ENCODE results near the gene SLC25A23. TPM values are rescaled to one million over a fixed set of nuclear protein-coding genes. Genes with fewer than 3 reads are reported as not detected.
A peak's percentile ranks its signal among the peaks of the same experiment; 100 is the strongest.

The SLC25A23 gene
- total and polyA plus RNA-seq, 9 of the 15 experiments (the other 6 are each of a cell fraction or from before 2014, with no cell fraction given) = 6.1 to 72.0 (median 26.6) TPM

DNA sequence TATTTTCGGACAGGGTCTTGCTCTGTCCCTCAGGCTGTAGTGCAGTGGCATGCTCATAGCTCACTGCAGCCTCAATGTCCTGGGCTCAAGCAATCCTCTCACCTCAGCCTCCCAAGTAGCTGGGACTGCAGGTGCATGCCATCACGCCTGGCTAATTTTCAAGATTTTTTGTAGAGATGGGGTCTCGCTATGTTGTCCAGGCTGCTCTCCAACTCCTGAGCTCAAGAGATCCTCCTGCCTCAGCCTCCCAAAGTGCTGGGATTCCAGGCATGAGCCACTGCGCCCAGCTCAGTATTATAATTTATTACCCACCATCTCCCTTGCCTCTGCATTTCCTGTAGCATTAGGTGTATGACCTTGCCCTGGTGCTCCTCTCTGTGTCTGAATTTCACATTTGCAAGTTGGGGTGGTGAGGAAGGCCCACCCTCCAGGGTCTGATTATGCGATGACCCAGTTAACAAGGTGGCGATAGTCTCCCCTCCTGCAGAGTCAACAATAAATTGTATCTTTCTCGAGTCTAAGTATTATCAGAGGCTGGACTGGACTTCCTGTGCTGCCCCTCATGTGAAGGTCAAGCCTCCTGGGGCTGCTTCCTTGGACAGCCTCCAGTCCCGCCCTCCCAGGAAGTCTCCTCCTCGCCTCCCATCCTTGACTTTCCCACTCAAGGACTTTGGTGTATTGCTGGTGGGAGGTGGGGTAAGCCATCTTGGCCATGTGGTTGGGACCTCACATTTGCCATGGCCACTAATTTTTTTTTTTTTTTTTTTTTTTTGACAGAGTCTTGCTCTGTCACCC, 44.0 kb upstream of the SLC25A23 start (continued):
- TF ChIP-seq, protein P1, sequence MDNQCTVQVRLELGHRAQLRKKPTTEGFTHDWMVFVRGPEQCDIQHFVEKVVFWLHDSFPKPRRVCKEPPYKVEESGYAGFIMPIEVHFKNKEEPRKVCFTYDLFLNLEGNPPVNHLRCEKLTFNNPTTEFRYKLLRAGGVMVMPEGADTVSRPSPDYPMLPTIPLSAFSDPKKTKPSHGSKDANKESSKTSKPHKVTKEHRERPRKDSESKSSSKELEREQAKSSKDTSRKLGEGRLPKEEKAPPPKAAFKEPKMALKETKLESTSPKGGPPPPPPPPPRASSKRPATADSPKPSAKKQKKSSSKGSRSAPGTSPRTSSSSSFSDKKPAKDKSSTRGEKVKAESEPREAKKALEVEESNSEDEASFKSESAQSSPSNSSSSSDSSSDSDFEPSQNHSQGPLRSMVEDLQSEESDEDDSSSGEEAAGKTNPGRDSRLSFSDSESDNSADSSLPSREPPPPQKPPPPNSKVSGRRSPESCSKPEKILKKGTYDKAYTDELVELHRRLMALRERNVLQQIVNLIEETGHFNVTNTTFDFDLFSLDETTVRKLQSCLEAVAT (IDR thresholded peaks at IDR 0.05) = no peak
- peak; percentile 88 for TF ChIP-seq ZNF121 (CRISPR knock-in tag; conservative IDR thresholded peaks at IDR 0.05)
- TF ChIP-seq NFIC (IDR thresholded peaks at IDR 0.05) = no peak

DNA sequence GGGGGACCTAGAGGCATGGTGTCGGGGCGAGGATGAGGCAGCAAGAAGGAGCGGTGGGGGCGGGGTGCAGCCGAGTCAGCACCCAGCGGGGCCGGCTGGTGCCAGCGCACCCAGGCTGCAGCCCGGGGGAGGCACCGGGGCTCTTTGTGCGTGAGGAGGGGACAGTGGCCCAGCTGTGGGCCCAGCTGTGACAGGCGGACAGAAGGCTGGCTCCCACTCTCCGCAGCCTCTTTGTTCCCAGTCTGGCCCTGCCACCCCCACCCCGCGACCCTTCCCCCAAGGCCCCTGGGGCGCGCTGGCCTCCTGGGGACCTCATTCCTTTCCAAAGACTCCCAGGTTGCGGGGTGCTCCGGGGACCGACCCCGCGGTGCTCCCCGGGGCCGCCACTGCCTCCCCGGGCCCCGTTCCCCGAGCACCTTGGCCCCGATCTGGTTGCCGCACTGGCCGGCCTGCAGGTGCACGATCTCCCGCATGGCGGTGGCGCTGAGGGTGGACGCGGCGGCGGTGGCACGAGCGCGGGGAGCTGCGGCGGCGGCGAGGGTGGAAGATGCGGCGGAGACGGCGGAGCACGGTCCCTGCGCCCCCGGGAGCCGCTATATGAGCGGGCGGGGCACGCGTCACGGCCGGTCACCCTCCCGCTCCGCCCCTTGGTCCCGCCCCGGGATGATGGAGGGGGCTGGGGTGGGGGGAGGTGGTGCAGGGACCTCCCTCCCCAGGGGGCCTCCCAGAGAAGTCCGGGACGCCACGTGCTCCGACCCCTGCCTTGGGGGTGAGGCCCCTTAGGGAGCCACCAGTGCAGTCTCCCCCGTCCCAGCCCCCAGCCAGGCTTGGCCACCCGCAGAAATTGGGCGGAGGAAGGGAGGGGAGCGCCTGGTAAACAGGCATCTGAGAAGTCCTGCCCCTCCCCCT, 42.4 kb upstream of the SLC25A23 start, which contains the start of gene TUBB4A:
TSS of gene TUBB4A (minus strand) at position 570 of the 909 bp plus-strand sequence. CDS start at position 473, 97 bp downstream.
- Histone ChIP-seq H2AFZ (ENCODE audit: low read depth, low read length) (peak within 1 kb of the TSS; percentile 89), H3K9me3 (replicated peaks; ENCODE audit: control insufficient read depth, insufficient read depth, low read depth, low read length) (no peaks in the 10 kb centered on the region), H3K9me1 (ENCODE audit: control insufficient read depth, insufficient read depth, low read length) (peaks cover 5% of the 10 kb centered on the region), H3K9ac (ENCODE audit: insufficient read depth in 1 of 2, low read depth in 2 of 2, low read length in 2 of 2) (peak within 1 kb of the TSS in 1 of 2 experiments; percentile 83; a peak in 2 of 4 replicates), H3K79me2 (ENCODE audit: control insufficient read depth, insufficient read depth, low read length) (no peaks in the 10 kb centered on the region), H3K4me1 (replicated peaks in 1 of 2; ENCODE audit: control insufficient read depth in 2 of 2, insufficient read depth in 2 of 2, low read length in 2 of 2) (peaks cover 7 to 45% of the 10 kb centered on the region in 2 experiments; a peak in 4 of 5 replicates), H3K36me3 (ENCODE audit: control insufficient read depth, insufficient read depth, low read length) (no peaks in the 10 kb centered on the region), H3K27ac (ENCODE audit: extremely low read depth, low read depth, low read length) (no peak within 1 kb of the TSS), H3K27me3 (ENCODE audit: control insufficient read depth in 2 of 2, insufficient read depth in 2 of 2, low read length in 2 of 2) (no peaks in the 10 kb centered on the region), H3K4me2 (ENCODE audit: insufficient read depth, low read length) (peak within 1 kb of the TSS; percentile 64), H3K4me3 (peak within 1 kb of the TSS; percentile 44), H4K20me1 (replicated peaks; ENCODE audit: control insufficient read depth, insufficient read depth, low read length) (no peaks in the 10 kb centered on the region)
- no TSS peak for BruUV-seq (replicated peaks)
- DNase-seq (ENCODE audit: extremely low read depth in 1 of 4, low spot score in 3 of 4) (peak; percentile 34 to 86 (median 76)), FAIRE-seq (no peak), ATAC-seq (peak; percentile 79)
- CTCF ChIA-PET (ENCODE audit: low intra/inter-chr PET ratio) = no interaction called here
- in situ Hi-C loops (cut with MboI) = no loop called here
- 12% methylated on average over 27 of the region's 71 CpGs for WGBS (ENCODE audit: insufficient coverage, low coverage, missing lambda C conversion rate)
- POLR2A ChIA-PET = interaction anchor here (0.8 kb wide), 1 partner anchor 29 kb away, joined by 4 read pairs; the partner anchor contains the start of gene TNFSF9
- intact Hi-C loops (cut with micrococcal nuclease) = no loop called here
- TF ChIP-seq BCL6 (CRISPR knock-in tag; IDR thresholded peaks at IDR 0.05) (no peak), SIN3A (IDR thresholded peaks at IDR 0.05; ENCODE audit: borderline replicate concordance in 2 of 2, control insufficient read depth in 1 of 2, low read depth in 2 of 2, low read length in 2 of 2) (no peak), ATF1 (CRISPR knock-in tag; IDR thresholded peaks at IDR 0.05) (no peak), ATF1 (tag; IDR thresholded peaks at IDR 0.05) (peak; percentile 47), SMARCB1 (IDR thresholded peaks at IDR 0.05; ENCODE audit: insufficient read length, low read depth) (no peak), MCM5 (IDR thresholded peaks at IDR 0.05; ENCODE audit: low read depth) (no peak)

All from K562 (cell line).